Lower leg skin (tissue), 3 donors: ENCODE results near the gene GAGE10.
"Not testable (repeated sequence)": the region's sequence is repeated elsewhere in the genome, so short reads cannot be mapped to it uniquely, and the experiment has no call there.

ENCODE experiments used
- CTCF ChIP-seq, 3 donors: fragments of 450-650 bp; IDR thresholded peaks; one replicate each; pipeline ENCODE4 v1.5.1; 2016; ENCODE audit warnings: antibody characterized with exemption in 3 of 3, mild to moderate bottlenecking in 3 of 3, moderate library complexity in 2 of 3
- POLR2A ChIP-seq, 2 donors: fragments of 450-650 bp; IDR thresholded peaks; one replicate each; pipeline ENCODE4 v1.6.1; 2016 to 2017; ENCODE audit warnings: antibody characterized with exemption in 2 of 2, mild to moderate bottlenecking in 1 of 2, moderate library complexity in 1 of 2

- TF ChIP-seq CTCF, POLR2A (IDR thresholded peaks at IDR 0.05): not testable (repeated sequence)
Observed at GRCh38 chrX:49323735-49324134, 20.3 kb downstream of the GAGE10 start.
